Measurements from ENCODE around the gene TAGAP.
"Not testable (repeated sequence)": the region's sequence is repeated elsewhere in the genome, so short reads cannot be mapped to it uniquely, and the experiment has no call there.

The TAGAP gene

GRCh38 chr6:158993639-158994038 lies 51.2 kb downstream of the TAGAP start:
- DNase-seq (ENCODE audit: low spot score) = no peak
- TF ChIP-seq CTCF (IDR thresholded peaks at IDR 0.05; ENCODE audit: extremely low read depth, missing control alignments) = no peak

DNA sequence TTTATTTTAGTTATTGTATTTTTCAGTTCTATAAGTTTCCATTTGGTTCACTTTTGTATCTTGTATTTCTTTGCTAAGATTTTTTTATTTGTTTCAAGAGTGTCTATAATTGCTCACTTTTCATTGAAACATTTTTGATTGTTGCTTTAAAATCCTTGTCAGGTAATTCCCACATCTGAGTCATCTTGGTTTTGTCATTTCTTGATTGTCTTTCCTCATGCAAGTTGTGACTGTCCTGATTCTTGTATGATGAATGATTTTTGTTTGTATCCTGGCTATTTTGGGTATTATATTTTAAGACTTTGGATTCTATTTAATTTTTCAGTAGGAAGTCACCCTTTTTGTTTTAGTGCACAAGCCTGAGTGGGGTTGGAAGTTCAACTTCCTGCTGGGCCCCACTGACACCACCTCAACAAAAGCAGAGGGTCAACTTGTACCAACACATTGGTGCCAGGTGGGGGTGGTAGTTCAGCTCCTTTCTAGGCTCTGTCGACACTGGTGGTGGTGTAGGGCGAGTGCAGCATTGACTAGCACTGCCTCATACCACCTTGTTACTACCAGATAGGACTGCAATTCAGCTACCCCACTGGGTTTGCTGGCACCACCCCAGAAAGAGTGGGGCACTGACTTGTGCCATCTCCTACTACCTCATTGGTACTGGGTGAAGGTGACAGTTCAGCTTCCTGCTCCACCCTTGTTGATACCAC lies 53.6 kb downstream of the TAGAP start:
- no peak for TF ChIP-seq CTCF (IDR thresholded peaks at IDR 0.05; ENCODE audit: extremely low read depth, missing control alignments)

GRCh38 chr6:158989711-158990110 lies 55.1 kb downstream of the TAGAP start:
- not testable (repeated sequence) for DNase-seq (ENCODE audit: low spot score)

More for the DNA sequence above, 53.6 kb downstream of the TAGAP start:
- no peak for DNase-seq (ENCODE audit: low spot score)

- DNase-seq (ENCODE audit: low spot score) = no peak
- TF ChIP-seq CTCF (IDR thresholded peaks at IDR 0.05; ENCODE audit: extremely low read depth, missing control alignments) = no peak
Measured at GRCh38 chr6:158988477-158988876, 56.3 kb downstream of the TAGAP start.

GRCh38 chr6:158987657-158988056 lies 57.1 kb downstream of the TAGAP start:
- TF ChIP-seq CTCF (IDR thresholded peaks at IDR 0.05; ENCODE audit: extremely low read depth, missing control alignments) = no peak
- no peak for DNase-seq (ENCODE audit: low spot score)
